Transverse colon (tissue), 3 donors: Measurements from ENCODE around the gene RAMAC.

ENCODE experiments used
- POLR2A ChIP-seq: fragments of 450-650 bp; IDR thresholded peaks from one replicate; pipeline ENCODE4 v1.6.1; 2016; ENCODE audit warnings: antibody characterized with exemption, mild to moderate bottlenecking, moderate library complexity
- TF ChIP-seq, protein P1 (sequence below), 5 experiments: fragments of 200-600 bp in 3 of 5; fragments of 450-650 bp in 2 of 5; sonication (generic) in 3 of 5; IDR thresholded peaks; 1 replicate in 2 of 5; 2 replicates in 3 of 5; pipeline ENCODE4 v1.5.1; 2016 to 2017; ENCODE audit warnings: antibody characterized with exemption in 5 of 5, inconsistent platforms in 3 of 5, mild to moderate bottlenecking in 2 of 5, moderate library complexity in 1 of 5

- TF ChIP-seq, protein P1, sequence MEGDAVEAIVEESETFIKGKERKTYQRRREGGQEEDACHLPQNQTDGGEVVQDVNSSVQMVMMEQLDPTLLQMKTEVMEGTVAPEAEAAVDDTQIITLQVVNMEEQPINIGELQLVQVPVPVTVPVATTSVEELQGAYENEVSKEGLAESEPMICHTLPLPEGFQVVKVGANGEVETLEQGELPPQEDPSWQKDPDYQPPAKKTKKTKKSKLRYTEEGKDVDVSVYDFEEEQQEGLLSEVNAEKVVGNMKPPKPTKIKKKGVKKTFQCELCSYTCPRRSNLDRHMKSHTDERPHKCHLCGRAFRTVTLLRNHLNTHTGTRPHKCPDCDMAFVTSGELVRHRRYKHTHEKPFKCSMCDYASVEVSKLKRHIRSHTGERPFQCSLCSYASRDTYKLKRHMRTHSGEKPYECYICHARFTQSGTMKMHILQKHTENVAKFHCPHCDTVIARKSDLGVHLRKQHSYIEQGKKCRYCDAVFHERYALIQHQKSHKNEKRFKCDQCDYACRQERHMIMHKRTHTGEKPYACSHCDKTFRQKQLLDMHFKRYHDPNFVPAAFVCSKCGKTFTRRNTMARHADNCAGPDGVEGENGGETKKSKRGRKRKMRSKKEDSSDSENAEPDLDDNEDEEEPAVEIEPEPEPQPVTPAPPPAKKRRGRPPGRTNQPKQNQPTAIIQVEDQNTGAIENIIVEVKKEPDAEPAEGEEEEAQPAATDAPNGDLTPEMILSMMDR (IDR thresholded peaks at IDR 0.05), result no peak
- TF ChIP-seq POLR2A, result no peak
Measured at GRCh38 chr15:82945326-82945725, 40.7 kb upstream of the RAMAC start.
